GM10248 (cell line): ENCODE results near the gene NTN1.

Experiments
- CTCF ChIA-PET: fragments of 300-600 bp; sonication (Branson Sonifier 250); formaldehyde crosslinking; extraction: SDS; loops from one replicate; lab custom pipeline; 2021; ENCODE audit warnings: antibody characterized with exemption; lab: Yijun Ruan, JAX
- POLR2A ChIA-PET: fragments of 350-650 bp; sonication (Branson Sonifier 250); formaldehyde crosslinking; extraction: SDS; loops from one replicate; lab custom pipeline; 2020; ENCODE audit warnings: antibody characterized with exemption; lab: Yijun Ruan, JAX
- DNase-seq: peaks from one replicate; pipeline ENCODE4 v3.0.0; 2012; ENCODE audit errors: extremely low spot score
- TF ChIP-seq, protein P1 (sequence below): IDR thresholded peaks from 2 replicates; pipeline ENCODE4 v1.5.1; 2012; ENCODE audit warnings: mild to moderate bottlenecking, low read depth; ENCODE audit errors: extremely low read depth, missing control alignments, control extremely low read depth

NTN1 gene

DNA sequence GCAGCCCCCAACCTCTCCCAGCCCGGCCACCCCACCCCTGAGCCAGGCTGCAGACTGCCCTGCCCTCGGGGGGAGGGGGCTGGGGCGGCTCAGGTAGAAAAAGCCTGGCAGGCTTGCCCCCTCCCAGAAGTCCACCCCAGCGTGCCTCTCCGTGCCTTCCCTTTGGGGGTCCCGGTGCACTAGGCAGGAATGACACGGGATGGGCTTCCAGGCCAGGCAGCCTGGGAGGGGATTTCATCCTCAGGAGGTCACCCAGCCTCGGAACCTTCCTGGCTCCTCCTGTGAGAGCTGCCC is 185.0 kb downstream of the NTN1 start:
- TF ChIP-seq, protein P1, sequence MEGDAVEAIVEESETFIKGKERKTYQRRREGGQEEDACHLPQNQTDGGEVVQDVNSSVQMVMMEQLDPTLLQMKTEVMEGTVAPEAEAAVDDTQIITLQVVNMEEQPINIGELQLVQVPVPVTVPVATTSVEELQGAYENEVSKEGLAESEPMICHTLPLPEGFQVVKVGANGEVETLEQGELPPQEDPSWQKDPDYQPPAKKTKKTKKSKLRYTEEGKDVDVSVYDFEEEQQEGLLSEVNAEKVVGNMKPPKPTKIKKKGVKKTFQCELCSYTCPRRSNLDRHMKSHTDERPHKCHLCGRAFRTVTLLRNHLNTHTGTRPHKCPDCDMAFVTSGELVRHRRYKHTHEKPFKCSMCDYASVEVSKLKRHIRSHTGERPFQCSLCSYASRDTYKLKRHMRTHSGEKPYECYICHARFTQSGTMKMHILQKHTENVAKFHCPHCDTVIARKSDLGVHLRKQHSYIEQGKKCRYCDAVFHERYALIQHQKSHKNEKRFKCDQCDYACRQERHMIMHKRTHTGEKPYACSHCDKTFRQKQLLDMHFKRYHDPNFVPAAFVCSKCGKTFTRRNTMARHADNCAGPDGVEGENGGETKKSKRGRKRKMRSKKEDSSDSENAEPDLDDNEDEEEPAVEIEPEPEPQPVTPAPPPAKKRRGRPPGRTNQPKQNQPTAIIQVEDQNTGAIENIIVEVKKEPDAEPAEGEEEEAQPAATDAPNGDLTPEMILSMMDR: no peak
- DNase-seq: no peak
- POLR2A ChIA-PET: no interaction called here
- CTCF ChIA-PET: interaction anchor here (1.5 kb wide), 1 partner anchor 24 kb away, joined by 3 read pairs; no protein-coding TSS in a partner anchor

DNA sequence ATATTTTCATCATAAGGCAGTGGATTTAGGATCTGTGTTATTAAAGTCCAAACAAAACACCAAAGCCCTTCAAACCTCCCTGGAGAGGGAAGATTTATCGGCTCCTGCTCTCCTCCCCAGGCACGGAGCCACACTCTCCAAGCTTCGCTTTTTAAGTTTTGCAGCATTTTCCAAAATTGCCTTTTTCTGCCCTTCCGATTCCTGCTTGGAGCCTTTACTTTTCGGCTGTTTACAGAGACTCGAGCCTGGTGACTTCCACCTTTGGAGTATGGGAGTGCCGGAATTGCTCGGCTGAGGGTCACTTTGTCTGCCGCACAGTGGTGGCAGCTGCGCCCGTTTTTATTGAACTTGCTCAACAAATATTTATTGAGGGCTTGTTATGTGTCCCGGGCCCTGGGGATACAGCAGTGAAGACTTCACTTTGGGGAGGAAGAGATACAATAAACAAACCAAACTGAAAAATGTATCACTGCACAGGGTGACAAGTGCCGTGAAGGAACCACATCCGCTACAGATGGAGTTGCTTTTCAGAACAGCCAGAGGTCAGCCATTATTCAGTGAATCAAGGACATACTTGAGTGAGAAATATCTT is 185.5 kb downstream of the NTN1 start:
- TF ChIP-seq, protein P1: no peak
- no peak for DNase-seq
- ChIA-PET POLR2A (no interaction called here), CTCF (interaction anchor here (1.5 kb wide), 1 partner anchor 23 kb away, joined by 3 read pairs; no protein-coding TSS in a partner anchor)

DNA sequence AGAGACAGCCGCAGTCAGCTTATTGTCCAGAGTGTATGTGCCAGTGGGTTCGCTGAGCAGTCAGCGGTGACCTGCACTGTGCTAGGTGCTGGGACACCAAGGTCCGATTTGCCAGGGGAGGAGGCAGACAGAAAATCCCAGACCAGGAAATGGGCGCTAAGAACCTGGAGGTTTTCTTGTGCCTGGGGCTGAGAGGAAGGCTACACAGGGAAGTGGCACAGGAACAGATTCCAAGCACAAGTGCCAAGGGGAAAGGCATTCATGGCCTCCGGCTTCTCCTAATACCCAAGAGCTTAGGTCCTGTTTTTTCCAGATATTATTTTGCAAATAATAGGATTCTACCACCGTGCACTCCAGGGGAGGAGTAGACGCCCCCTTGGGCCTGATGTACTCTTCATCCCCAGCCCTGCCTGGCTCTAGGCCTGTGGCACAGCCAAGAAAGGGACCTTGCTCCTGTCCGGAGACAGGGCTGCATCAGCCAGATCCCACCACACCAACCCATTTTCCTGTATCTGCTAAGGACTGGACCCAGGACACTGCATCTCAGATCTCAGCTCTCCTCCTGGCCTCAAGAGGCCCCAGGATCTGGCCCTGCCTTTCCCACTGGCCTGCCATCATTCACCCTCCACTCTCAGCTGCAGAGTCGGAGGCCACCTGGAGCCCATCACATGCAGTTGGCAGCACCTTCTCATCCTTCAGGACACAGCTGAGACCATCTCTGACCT is 187.2 kb downstream of the NTN1 start:
- TF ChIP-seq, protein P1: no peak
- ChIA-PET CTCF (no interaction called here), POLR2A (no interaction called here)
- no peak for DNase-seq

DNA sequence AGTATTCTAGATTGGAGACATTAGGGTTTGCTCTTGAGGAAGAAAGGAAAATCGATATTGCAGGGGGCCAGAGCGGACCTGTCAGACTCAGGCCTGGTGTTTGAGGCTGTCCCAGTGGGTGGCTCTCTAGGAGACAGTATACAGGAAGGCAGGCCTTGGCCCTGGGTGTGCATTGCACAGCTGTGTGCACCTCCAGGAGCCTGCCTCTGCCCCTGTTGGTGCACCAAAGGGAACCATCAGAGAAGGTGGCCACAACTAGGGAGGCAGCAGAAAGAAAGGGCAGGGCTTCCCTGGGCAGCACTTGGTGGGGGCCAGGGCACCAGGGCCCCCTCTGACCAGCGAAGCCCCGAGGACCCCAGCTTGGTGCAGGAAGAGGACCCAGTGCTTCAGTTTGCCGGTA is 188.0 kb downstream of the NTN1 start:
- no peak for DNase-seq
- CTCF ChIA-PET: interaction anchor here (0.9 kb wide), 1 partner anchor 9 kb away, joined by 4 read pairs; no protein-coding TSS in a partner anchor
- POLR2A ChIA-PET: no interaction called here
- TF ChIP-seq, protein P1: no peak

DNA sequence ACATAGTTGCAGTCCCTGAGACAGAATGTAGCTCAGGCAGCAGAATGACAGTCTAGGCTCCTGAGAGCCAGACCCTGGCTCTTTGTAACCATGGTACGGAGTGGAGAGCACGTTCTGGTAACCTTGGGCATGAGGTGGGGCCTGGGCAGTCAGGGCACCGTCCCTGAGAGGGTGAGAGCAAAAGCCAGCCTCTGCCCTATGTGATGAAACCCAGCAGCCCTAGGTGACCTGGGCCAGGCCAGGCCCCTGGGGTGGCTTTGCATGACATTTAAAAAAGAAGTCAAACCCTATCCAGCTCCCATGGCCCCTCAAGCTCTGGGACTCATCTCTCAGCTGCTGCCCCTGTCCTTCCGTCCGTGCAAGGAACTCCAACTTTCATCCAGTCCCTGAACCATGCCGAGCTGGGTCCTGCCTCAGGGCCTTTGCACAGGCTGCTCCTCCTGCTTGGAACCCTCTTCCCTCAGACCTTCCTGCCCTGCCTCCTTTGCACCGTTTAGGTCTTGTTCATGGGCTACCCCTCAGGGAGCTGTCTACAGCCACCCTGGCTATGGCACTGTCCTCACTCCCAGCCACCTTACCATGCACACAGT is 188.6 kb downstream of the NTN1 start:
- ChIA-PET POLR2A (no interaction called here), CTCF (interaction anchor here (0.9 to 1.0 kb wide), 2 partner anchors 9 to 18 kb away, joined by 3 to 4 read pairs; no protein-coding TSS in a partner anchor)
- TF ChIP-seq, protein P1: no peak
- DNase-seq: no peak

DNA sequence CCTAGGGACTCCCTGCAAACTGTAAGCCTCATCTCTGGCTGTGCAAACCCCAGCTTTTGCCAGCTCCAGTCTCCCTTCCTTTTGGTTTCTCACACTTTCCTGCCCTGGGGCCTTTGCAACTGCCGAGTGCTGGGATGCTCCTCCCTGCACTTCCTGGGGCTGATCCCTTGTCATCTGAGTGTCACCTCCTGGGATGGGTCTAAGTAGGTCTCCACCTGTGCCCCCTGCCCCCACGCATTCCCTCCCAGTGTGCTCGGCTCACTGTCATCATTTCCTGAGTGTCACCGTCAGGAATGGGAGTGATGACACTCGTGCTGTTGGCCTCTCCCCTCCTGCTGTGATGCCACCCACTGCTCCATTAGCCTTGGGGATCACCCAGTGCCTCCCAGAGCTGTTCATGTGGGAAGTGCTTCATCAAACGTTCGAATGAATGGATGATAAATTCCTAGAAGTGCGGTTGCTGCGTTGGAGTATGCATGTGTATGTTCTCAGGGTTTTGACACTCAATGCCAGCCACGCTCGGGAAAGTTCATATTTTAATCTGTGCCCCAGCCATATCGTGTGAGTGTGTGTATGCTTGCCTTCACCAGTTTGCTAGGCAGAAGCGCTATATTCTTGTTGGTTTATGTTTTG is 189.9 kb downstream of the NTN1 start:
- CTCF ChIA-PET: interaction anchor here (1.0 to 1.1 kb wide), 2 partner anchors 10 to 17 kb away, joined by 3 read pairs; no protein-coding TSS in a partner anchor
- POLR2A ChIA-PET: no interaction called here
- DNase-seq: no peak
- TF ChIP-seq, protein P1: no peak
